Activated naive CD4-positive, alpha-beta T cell treated with anti-CD3 and anti-CD28 coated beads, Interleukin-2, amount 10 ng/mL, durations not matched to agents 7 days and 5 days (primary cell): ENCODE results near the gene SRPX.

ENCODE experiments used
- CTCF ChIA-PET: fragments of 350-600 bp; sonication (Branson Sonifier 250); formaldehyde crosslinking; loops from one replicate; lab custom pipeline; 2021; ENCODE audit warnings: antibody characterized with exemption; lab: Charles Lee
- DNase-seq: peaks from one replicate; pipeline ENCODE4 v3.0.0-alpha.2; 2020
- H3K27ac Mint-ChIP-seq: one replicate; pipeline ENCODE4 v1.8.0; 2021; ENCODE audit warnings: mild to moderate bottlenecking, moderate library complexity, mixed read lengths
- H3K27me3 Mint-ChIP-seq: one replicate; pipeline ENCODE4 v1.8.0; 2021; ENCODE audit warnings: mild to moderate bottlenecking, mixed read lengths
- H3K36me3 Mint-ChIP-seq: one replicate; pipeline ENCODE4 v1.8.0; 2021; ENCODE audit warnings: mixed read lengths
- H3K4me1 Mint-ChIP-seq: one replicate; pipeline ENCODE4 v1.8.0; 2021; ENCODE audit warnings: mixed read lengths
- H3K4me3 Mint-ChIP-seq: one replicate; pipeline ENCODE4 v1.8.0; 2021; ENCODE audit warnings: mild to moderate bottlenecking, moderate library complexity, mixed read lengths
- H3K9me3 Mint-ChIP-seq: one replicate; pipeline ENCODE4 v1.8.0; 2021; ENCODE audit warnings: mixed read lengths

Gene SRPX

DNA sequence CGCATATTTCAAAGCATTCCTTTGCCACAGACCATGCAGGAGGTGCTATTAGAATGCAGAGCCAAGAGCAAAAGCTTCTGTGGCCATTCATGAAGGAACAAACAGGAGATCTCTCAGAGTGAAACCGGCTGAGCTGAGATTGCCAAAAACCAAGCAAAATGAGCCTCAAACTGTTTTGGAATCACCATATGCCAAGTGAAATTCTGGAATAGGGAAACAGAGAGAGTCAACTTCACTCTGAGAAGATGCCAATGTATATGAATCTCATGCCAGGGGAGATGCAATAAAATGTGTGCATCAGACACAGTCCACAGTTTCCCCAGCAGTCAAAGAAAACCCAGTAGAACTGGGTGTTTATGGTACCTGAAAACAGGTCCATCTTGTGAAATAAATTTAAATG, 42.3 kb downstream of the SRPX start:
- no peaks in the 10 kb centered on the region for H3K36me3 Mint-ChIP-seq
- DNase-seq = no peak
- no peaks in the 10 kb centered on the region for H3K4me1 Mint-ChIP-seq
- H3K4me3 Mint-ChIP-seq = no peak overlapping the region
- no peaks in the 10 kb centered on the region for H3K9me3 Mint-ChIP-seq
- no peak overlapping the region for H3K27ac Mint-ChIP-seq
- CTCF ChIA-PET = interaction anchor here (1.0 kb wide), 1 partner anchor 12 kb away, joined by 3 read pairs; no protein-coding TSS in a partner anchor
- no peaks in the 10 kb centered on the region for H3K27me3 Mint-ChIP-seq

- H3K4me3 Mint-ChIP-seq = no peak overlapping the region
- no peaks in the 10 kb centered on the region for H3K27me3 Mint-ChIP-seq
- no peak overlapping the region for H3K27ac Mint-ChIP-seq
- no peaks in the 10 kb centered on the region for H3K4me1 Mint-ChIP-seq
- CTCF ChIA-PET = interaction anchor here (1.3 to 1.5 kb wide), 2 partner anchors 9 to 249 kb away, joined by 4 to 7 read pairs; no protein-coding TSS in a partner anchor
- no peaks in the 10 kb centered on the region for H3K36me3 Mint-ChIP-seq
- DNase-seq = no peak
- H3K9me3 Mint-ChIP-seq = no peaks in the 10 kb centered on the region
Observed at GRCh38 chrX:38175139-38175538, 45.5 kb downstream of the SRPX start.

- H3K27ac Mint-ChIP-seq = no peak overlapping the region
- H3K9me3 Mint-ChIP-seq = no peaks in the 10 kb centered on the region
- H3K4me1 Mint-ChIP-seq = no peaks in the 10 kb centered on the region
- CTCF ChIA-PET = no interaction called here
- H3K4me3 Mint-ChIP-seq = no peak overlapping the region
- H3K36me3 Mint-ChIP-seq = no peaks in the 10 kb centered on the region
- no peaks in the 10 kb centered on the region for H3K27me3 Mint-ChIP-seq
- DNase-seq = no peak
Observed at GRCh38 chrX:38172596-38172995, 48.1 kb downstream of the SRPX start.

GRCh38 chrX:38170556-38170955, 50.1 kb downstream of the SRPX start:
- no peak overlapping the region for H3K4me3 Mint-ChIP-seq
- H3K27ac Mint-ChIP-seq = no peak overlapping the region
- CTCF ChIA-PET = interaction anchor here (1.0 kb wide), 1 partner anchor 157 kb away, joined by 4 read pairs; the partner anchor contains the start of gene RPGR
- no peaks in the 10 kb centered on the region for H3K4me1 Mint-ChIP-seq
- H3K9me3 Mint-ChIP-seq = no peaks in the 10 kb centered on the region
- H3K27me3 Mint-ChIP-seq = no peaks in the 10 kb centered on the region
- DNase-seq = no peak
- H3K36me3 Mint-ChIP-seq = no peaks in the 10 kb centered on the region

DNA sequence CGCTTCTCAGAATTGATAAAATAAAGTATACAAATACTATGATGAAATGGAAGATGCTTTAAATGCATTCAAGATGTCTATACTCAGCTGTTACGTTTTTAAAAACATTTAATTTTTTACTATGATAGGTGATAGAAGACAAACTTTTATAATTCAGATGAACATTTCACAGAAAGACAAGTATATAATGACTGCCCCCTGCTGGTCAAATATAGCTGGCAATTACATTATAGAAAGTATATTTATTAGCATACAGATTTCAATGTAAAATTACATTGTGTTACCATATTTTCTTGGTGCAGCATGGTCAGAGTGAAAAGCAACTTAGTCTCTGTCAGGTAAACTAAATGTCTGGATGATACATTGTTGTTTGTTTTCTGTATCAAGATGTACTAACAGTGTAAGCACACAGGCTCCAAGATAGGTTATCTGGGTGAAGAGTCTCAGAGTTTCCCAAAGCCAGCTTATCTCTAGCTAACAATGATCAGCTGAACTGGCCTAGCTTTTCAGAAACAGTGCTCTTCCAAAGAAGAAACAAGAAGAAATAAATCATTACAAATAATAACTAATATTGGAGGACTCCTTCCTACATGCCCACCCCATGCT, 54.1 kb downstream of the SRPX start:
- Mint-ChIP-seq H3K4me3 (no peak overlapping the region), H3K4me1 (no peaks in the 10 kb centered on the region)

DNA sequence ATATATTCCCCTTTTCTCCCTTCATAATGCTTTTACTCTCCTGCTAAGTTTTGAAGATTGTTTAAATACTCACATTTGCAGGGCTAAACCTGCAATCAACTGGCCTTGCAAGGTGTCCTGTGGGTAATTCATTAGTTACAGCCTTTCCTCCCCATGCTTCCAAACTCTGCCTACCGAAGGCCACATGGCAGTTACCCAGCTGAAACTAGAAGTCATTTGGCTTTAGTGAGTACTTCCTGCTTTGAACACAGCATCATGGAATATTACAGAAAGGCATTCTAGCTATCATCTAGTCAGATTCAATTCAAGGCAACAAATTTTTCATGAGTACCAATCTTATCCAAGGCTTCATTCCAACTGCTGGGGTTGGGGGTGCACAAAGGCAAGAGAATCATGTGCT, 55.6 kb downstream of the SRPX start:
- no peak for DNase-seq
- CTCF ChIA-PET = interaction anchor here (1.3 kb wide), 1 partner anchor 249 kb away, joined by 3 read pairs; no protein-coding TSS in a partner anchor
- H3K4me1 Mint-ChIP-seq = no peaks in the 10 kb centered on the region
- H3K36me3 Mint-ChIP-seq = no peaks in the 10 kb centered on the region
- H3K27ac Mint-ChIP-seq = no peak overlapping the region
- no peak overlapping the region for H3K4me3 Mint-ChIP-seq
- no peaks in the 10 kb centered on the region for H3K9me3 Mint-ChIP-seq
- H3K27me3 Mint-ChIP-seq = no peaks in the 10 kb centered on the region

More for the DNA sequence above, 54.1 kb downstream of the SRPX start:
- CTCF ChIA-PET = interaction anchor here (1.0 to 2.4 kb wide), 9 partner anchors 8 to 250 kb away, joined by 3 to 14 read pairs (median 4); partner anchors contain the start of gene RPGR
- no peak for DNase-seq
- H3K36me3 Mint-ChIP-seq = no peaks in the 10 kb centered on the region
- H3K27me3 Mint-ChIP-seq = no peaks in the 10 kb centered on the region
- no peaks in the 10 kb centered on the region for H3K9me3 Mint-ChIP-seq
- no peak overlapping the region for H3K27ac Mint-ChIP-seq

DNA sequence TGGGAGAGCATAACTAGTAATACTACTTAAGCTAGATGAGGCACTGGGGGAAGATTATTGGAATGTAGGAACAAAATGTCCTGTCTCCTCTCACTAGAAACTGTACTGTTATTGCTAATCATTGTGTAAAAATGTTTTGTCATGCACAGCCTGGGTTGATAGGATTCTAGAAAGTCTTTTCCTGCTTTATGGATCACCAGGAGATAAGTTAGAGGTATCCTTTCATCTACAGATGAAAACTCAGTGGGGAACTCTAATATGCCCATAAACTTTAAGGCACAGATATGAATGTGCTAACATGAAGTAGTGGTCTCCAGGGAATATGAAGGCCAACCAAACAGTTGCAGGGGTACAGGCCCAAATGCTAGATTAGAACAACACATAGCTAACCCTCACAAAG, 57.5 kb downstream of the SRPX start:
- CTCF ChIA-PET = no interaction called here
- Mint-ChIP-seq H3K4me3 (no peak overlapping the region), H3K9me3 (no peaks in the 10 kb centered on the region)

GRCh38 chrX:38156838-38157237, 63.8 kb downstream of the SRPX start:
- Mint-ChIP-seq H3K4me1 (no peaks in the 10 kb centered on the region), H3K4me3 (no peak overlapping the region), H3K9me3 (no peaks in the 10 kb centered on the region), H3K36me3 (no peaks in the 10 kb centered on the region), H3K27me3 (peaks cover 3% of the 10 kb centered on the region), H3K27ac (no peak overlapping the region)
- CTCF ChIA-PET = no interaction called here
- DNase-seq = no peak

More for the DNA sequence above, 57.5 kb downstream of the SRPX start:
- Mint-ChIP-seq H3K27ac (no peak overlapping the region), H3K27me3 (no peaks in the 10 kb centered on the region), H3K4me1 (no peaks in the 10 kb centered on the region), H3K36me3 (no peaks in the 10 kb centered on the region)
- DNase-seq = no peak

DNA sequence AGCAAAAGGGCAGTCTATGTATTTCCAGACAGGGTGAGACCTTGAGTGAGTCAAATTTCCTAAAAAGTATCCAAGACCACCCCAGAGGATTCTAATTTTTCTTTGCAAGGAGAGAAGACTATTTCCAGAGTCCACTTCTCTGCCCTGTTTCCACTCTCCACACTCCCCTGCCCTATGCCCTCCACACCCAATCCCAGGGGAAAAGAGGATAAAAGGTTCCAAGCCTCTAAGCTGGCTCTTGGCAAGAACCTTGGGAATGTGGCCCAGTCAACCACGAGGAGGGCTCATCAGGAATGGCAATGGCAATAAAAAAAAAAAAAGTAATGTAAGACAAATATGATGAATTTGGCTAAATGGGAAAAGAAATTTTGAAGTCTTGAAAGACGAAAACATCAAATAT, 65.9 kb downstream of the SRPX start:
- no peak for DNase-seq
- no peak overlapping the region for H3K27ac Mint-ChIP-seq
- H3K9me3 Mint-ChIP-seq = no peaks in the 10 kb centered on the region
- H3K27me3 Mint-ChIP-seq = peaks cover 3% of the 10 kb centered on the region
- CTCF ChIA-PET = no interaction called here
- H3K36me3 Mint-ChIP-seq = no peaks in the 10 kb centered on the region
- no peaks in the 10 kb centered on the region for H3K4me1 Mint-ChIP-seq
- H3K4me3 Mint-ChIP-seq = no peak overlapping the region

DNA sequence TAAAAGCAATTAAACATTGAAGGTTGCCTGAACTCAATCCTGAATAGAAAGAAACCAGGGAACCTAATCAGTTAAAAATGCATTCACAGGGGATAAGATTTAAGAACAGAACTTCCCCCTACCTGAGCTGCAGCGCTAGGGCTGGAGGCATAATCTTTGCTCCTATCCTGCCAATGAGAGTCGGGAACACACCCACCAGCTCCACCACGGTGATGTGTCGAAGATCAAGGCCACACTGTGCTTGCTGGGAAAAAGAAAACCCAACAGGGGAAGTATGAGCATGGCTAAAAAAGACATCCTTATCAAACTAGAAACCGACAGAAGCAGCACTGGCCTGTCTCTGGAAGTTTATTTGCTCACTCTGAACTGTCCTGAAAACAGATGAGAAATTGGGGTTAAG, 66.3 kb downstream of the SRPX start:
- H3K4me3 Mint-ChIP-seq = no peak overlapping the region
- DNase-seq = no peak
- H3K27me3 Mint-ChIP-seq = peaks cover 3% of the 10 kb centered on the region
- no peaks in the 10 kb centered on the region for H3K36me3 Mint-ChIP-seq
- no peaks in the 10 kb centered on the region for H3K9me3 Mint-ChIP-seq
- CTCF ChIA-PET = no interaction called here
- H3K4me1 Mint-ChIP-seq = no peaks in the 10 kb centered on the region
- no peak overlapping the region for H3K27ac Mint-ChIP-seq

GRCh38 chrX:38151441-38151840, 69.2 kb downstream of the SRPX start:
- DNase-seq = no peak

DNA sequence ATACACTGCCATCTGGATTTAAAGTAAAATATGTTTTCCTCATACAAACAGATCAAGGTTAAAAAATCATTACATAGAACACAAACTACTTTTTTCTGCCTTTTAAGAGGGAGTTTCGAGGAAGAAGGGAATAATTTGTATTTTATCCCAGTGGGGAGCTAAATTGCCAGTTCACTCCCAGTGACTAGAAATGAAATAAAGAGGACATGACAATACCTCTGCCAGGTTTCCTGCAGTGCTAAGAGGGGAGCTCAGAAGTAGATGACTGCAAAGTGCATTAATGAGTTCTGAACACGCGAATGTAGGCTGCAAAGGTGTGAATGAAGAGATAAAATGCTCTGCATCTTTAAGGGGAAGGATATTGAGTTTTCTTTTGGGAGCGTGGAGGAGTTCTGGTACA, 69.7 kb downstream of the SRPX start:
- H3K9me3 Mint-ChIP-seq = no peaks in the 10 kb centered on the region
- no peaks in the 10 kb centered on the region for H3K36me3 Mint-ChIP-seq
- DNase-seq = no peak
- no peak overlapping the region for H3K27ac Mint-ChIP-seq
- peaks cover 3% of the 10 kb centered on the region for H3K27me3 Mint-ChIP-seq
- no peak overlapping the region for H3K4me3 Mint-ChIP-seq
- CTCF ChIA-PET = no interaction called here
- no peaks in the 10 kb centered on the region for H3K4me1 Mint-ChIP-seq

More at GRCh38 chrX:38151441-38151840, 69.2 kb downstream of the SRPX start:
- H3K27ac Mint-ChIP-seq = no peak overlapping the region
- no peak overlapping the region for H3K4me3 Mint-ChIP-seq
- CTCF ChIA-PET = no interaction called here
- H3K36me3 Mint-ChIP-seq = no peaks in the 10 kb centered on the region
- no peaks in the 10 kb centered on the region for H3K4me1 Mint-ChIP-seq
- peaks cover 3% of the 10 kb centered on the region for H3K27me3 Mint-ChIP-seq
- no peaks in the 10 kb centered on the region for H3K9me3 Mint-ChIP-seq

- Mint-ChIP-seq H3K9me3 (no peaks in the 10 kb centered on the region), H3K4me1 (no peaks in the 10 kb centered on the region), H3K27me3 (peaks cover 3% of the 10 kb centered on the region), H3K36me3 (no peaks in the 10 kb centered on the region), H3K27ac (no peak overlapping the region), H3K4me3 (no peak overlapping the region)
- CTCF ChIA-PET = no interaction called here
- DNase-seq = no peak
Observed at GRCh38 chrX:38149016-38149415, 71.7 kb downstream of the SRPX start.

- CTCF ChIA-PET = no interaction called here
- H3K36me3 Mint-ChIP-seq = no peaks in the 10 kb centered on the region
- no peaks in the 10 kb centered on the region for H3K9me3 Mint-ChIP-seq
- DNase-seq = no peak
- no peak overlapping the region for H3K4me3 Mint-ChIP-seq
- H3K27me3 Mint-ChIP-seq = no peaks in the 10 kb centered on the region
- no peaks in the 10 kb centered on the region for H3K4me1 Mint-ChIP-seq
- no peak overlapping the region for H3K27ac Mint-ChIP-seq
Observed at GRCh38 chrX:38142610-38143009, 78.1 kb downstream of the SRPX start.

- no peaks in the 10 kb centered on the region for H3K9me3 Mint-ChIP-seq
- CTCF ChIA-PET = no interaction called here
- no peaks in the 10 kb centered on the region for H3K4me1 Mint-ChIP-seq
- no peaks in the 10 kb centered on the region for H3K36me3 Mint-ChIP-seq
- no peak for DNase-seq
- H3K27ac Mint-ChIP-seq = no peak overlapping the region
- no peaks in the 10 kb centered on the region for H3K27me3 Mint-ChIP-seq
- H3K4me3 Mint-ChIP-seq = no peak overlapping the region
Observed at GRCh38 chrX:38138900-38139299, 81.8 kb downstream of the SRPX start.
